AG04450 (cell line): ENCODE results near the gene CDH15. TPM values are rescaled to one million over a fixed set of nuclear protein-coding genes. Genes with fewer than 3 reads are reported as not detected.

Experiments used
- CTCF ChIA-PET: fragments of 300-600, 350-600 bp; formaldehyde crosslinking; extraction: SDS; loops from one replicate; lab custom pipeline; 2022; ENCODE audit warnings: antibody characterized with exemption, inconsistent platforms; lab: Charles Lee
- POLR2A ChIA-PET: fragments of 350-600 bp; formaldehyde crosslinking; extraction: SDS; loops from one replicate; lab custom pipeline; 2021; ENCODE audit warnings: antibody characterized with exemption, inconsistent platforms; lab: Yijun Ruan, JAX
- DNase-seq: peaks from one replicate; pipeline ENCODE4 v3.0.0-alpha.2; 2011; ENCODE audit warnings: low read depth, low spot score
- H3K27ac ChIP-seq: one replicate; pipeline ENCODE4 v1.5.1; 2012; ENCODE audit warnings: low read depth, low read length, control low read depth
- H3K27me3 ChIP-seq: one replicate; pipeline ENCODE4 v1.6.0; 2012; ENCODE audit warnings: low read length; ENCODE audit not compliant: control insufficient read depth, insufficient read depth
- H3K4me3 ChIP-seq: 2 replicates; pipeline ENCODE4 v1.5.1; 2011; ENCODE audit warnings: mild to moderate bottlenecking, low read depth, low read length, control low read depth
- H3K9me3 ChIP-seq: 2 replicates; pipeline ENCODE4 v1.5.1; 2012; ENCODE audit warnings: low read length; ENCODE audit not compliant: control insufficient read depth, insufficient read depth
- CTCF ChIP-seq: IDR thresholded peaks from 2 replicates; pipeline ENCODE4 v1.5.1; 2011; ENCODE audit warnings: low read depth, low read length, control low read depth, inconsistent platforms
- polyA plus RNA-seq: library from polyadenylated mRNA; depleted of rRNA; stranded (reverse); fragments of >200 nt; gene quantifications from 2 replicates; pipeline ENCODE4 v1.2.3, GENCODE V29; 2011

CDH15 gene
- polyA plus RNA-seq, 1 experiment: 0.12 TPM

- Histone ChIP-seq H3K27me3 (no peaks in the 10 kb centered on the region), H3K9me3 (no peaks in the 10 kb centered on the region; the same call in 1 of the 2 replicates), H3K4me3 (no peak overlapping the region), H3K27ac (no peak overlapping the region)
- TF ChIP-seq CTCF: no peak
- POLR2A ChIA-PET: no interaction called here
- CTCF ChIA-PET: no interaction called here
- DNase-seq: no peak
Observed at GRCh38 chr16:89134269-89134668, 37.3 kb upstream of the CDH15 start.

- DNase-seq: no peak
- CTCF ChIA-PET: no interaction called here
- TF ChIP-seq CTCF: no peak
Observed at GRCh38 chr16:89135166-89135565, 36.4 kb upstream of the CDH15 start.

GRCh38 chr16:89135971-89136765, 35.4 kb upstream of the CDH15 start:
- H3K9me3 ChIP-seq: no peaks in the 10 kb centered on the region; the same call in 1 of the 2 replicates
- POLR2A ChIA-PET: no interaction called here
- no peak overlapping the region for H3K4me3 ChIP-seq
- TF ChIP-seq CTCF: no peak
- no peak overlapping the region for H3K27ac ChIP-seq
- H3K27me3 ChIP-seq: no peaks in the 10 kb centered on the region
- CTCF ChIA-PET: no interaction called here
- DNase-seq: no peak

More at GRCh38 chr16:89135166-89135565, 36.4 kb upstream of the CDH15 start:
- POLR2A ChIA-PET: no interaction called here
- Histone ChIP-seq H3K27ac (no peak overlapping the region), H3K4me3 (no peak overlapping the region), H3K27me3 (no peaks in the 10 kb centered on the region), H3K9me3 (no peaks in the 10 kb centered on the region; the same call in 1 of the 2 replicates)

- no peak overlapping the region for H3K4me3 ChIP-seq
- H3K27ac ChIP-seq: no peak overlapping the region
- POLR2A ChIA-PET: no interaction called here
- CTCF ChIA-PET: no interaction called here
- no peak for TF ChIP-seq CTCF
- H3K27me3 ChIP-seq: no peaks in the 10 kb centered on the region
- no peak for DNase-seq
- no peaks in the 10 kb centered on the region; the same call in 1 of the 2 replicates for H3K9me3 ChIP-seq
Observed at GRCh38 chr16:89136931-89137330, 34.6 kb upstream of the CDH15 start.
